GM10248 (cell line): Measurements from ENCODE around the gene AFAP1.

ENCODE experiments used
- CTCF ChIA-PET: fragments of 300-600 bp; sonication (Branson Sonifier 250); formaldehyde crosslinking; extraction: SDS; loops from one replicate; lab custom pipeline; 2021; ENCODE audit warnings: antibody characterized with exemption; lab: Yijun Ruan, JAX
- POLR2A ChIA-PET: fragments of 350-650 bp; sonication (Branson Sonifier 250); formaldehyde crosslinking; extraction: SDS; loops from one replicate; lab custom pipeline; 2020; ENCODE audit warnings: antibody characterized with exemption; lab: Yijun Ruan, JAX
- DNase-seq: peaks from one replicate; pipeline ENCODE4 v3.0.0; 2012; ENCODE audit errors: extremely low spot score
- TF ChIP-seq, protein P1 (sequence below): IDR thresholded peaks from 2 replicates; pipeline ENCODE4 v1.5.1; 2012; ENCODE audit warnings: mild to moderate bottlenecking, low read depth; ENCODE audit errors: extremely low read depth, missing control alignments, control extremely low read depth

Gene AFAP1

GRCh38 chr4:7741946-7742806, 197.5 kb downstream of the AFAP1 start:
- POLR2A ChIA-PET, result no interaction called here
- CTCF ChIA-PET, result interaction anchor here (1.3 to 1.4 kb wide), 2 partner anchors 20 to 62 kb away, joined by 3 to 4 read pairs; no protein-coding TSS in a partner anchor
- DNase-seq, result no peak
- TF ChIP-seq, protein P1, sequence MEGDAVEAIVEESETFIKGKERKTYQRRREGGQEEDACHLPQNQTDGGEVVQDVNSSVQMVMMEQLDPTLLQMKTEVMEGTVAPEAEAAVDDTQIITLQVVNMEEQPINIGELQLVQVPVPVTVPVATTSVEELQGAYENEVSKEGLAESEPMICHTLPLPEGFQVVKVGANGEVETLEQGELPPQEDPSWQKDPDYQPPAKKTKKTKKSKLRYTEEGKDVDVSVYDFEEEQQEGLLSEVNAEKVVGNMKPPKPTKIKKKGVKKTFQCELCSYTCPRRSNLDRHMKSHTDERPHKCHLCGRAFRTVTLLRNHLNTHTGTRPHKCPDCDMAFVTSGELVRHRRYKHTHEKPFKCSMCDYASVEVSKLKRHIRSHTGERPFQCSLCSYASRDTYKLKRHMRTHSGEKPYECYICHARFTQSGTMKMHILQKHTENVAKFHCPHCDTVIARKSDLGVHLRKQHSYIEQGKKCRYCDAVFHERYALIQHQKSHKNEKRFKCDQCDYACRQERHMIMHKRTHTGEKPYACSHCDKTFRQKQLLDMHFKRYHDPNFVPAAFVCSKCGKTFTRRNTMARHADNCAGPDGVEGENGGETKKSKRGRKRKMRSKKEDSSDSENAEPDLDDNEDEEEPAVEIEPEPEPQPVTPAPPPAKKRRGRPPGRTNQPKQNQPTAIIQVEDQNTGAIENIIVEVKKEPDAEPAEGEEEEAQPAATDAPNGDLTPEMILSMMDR, result no peak

DNA sequence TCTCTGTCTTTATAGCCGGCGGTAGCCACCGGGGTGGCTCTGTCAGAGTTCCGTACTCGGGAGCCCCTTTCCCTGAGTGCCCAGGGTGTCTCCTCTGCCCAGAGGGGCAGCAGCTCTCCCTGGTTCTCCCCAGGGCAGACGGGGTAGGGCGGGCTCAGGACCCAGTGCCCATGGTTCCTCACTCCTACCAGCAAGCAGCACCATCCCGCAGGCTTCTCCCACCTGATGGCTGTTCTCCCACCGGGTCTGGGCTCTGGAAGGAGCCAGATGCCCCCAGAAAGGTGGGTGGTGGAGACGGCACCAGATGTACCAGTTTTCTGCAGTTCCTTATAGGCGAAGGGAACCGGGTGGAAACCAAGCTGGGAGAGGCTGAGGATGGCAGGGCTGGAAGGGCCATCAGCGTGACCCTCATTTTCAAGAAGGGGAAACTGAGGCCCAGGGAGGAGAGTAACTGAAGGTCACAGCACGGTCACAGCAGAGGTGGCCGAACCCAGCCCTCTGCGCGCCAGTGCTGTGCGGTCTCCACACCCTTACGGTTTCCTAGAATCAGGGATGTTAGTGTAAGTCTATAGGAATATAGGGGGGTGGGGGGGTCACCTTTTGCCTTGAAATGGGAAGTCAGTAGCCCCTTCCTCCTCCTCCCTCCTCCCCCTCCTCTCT, 198.7 kb downstream of the AFAP1 start:
- CTCF ChIA-PET, result no interaction called here
- POLR2A ChIA-PET, result no interaction called here
- TF ChIP-seq, protein P1, result no peak
- no peak for DNase-seq

- TF ChIP-seq, protein P1, result no peak
- ChIA-PET POLR2A (no interaction called here), CTCF (no interaction called here)
Observed at GRCh38 chr4:7739918-7740865, 199.5 kb downstream of the AFAP1 start.

GRCh38 chr4:7739077-7739917, 200.4 kb downstream of the AFAP1 start:
- TF ChIP-seq, protein P1, result no peak
- ChIA-PET CTCF (no interaction called here), POLR2A (no interaction called here)
- no peak for DNase-seq

More at GRCh38 chr4:7739918-7740865, 199.5 kb downstream of the AFAP1 start:
- no peak for DNase-seq

GRCh38 chr4:7738458-7739076, 201.1 kb downstream of the AFAP1 start:
- POLR2A ChIA-PET, result no interaction called here
- CTCF ChIA-PET, result no interaction called here
- TF ChIP-seq, protein P1, result no peak
- DNase-seq, result no peak
